HG03520 (cell line): ENCODE measurements around the gene CSKMT.
"Not testable (repeated sequence)": the region's sequence is repeated elsewhere in the genome, so short reads cannot be mapped to it uniquely, and the experiment has no call there.

Experiments
- ATAC-seq: cut with Tn5 transposase; IDR thresholded peaks from one replicate; pipeline ENCODE4 v1.9.1; 2021; ENCODE audit warnings: mild to moderate bottlenecking, moderate library complexity; ENCODE audit not compliant: unreplicated experiment

CSKMT gene

GRCh38 chr11:62687508-62688396, 22.6 kb downstream of the CSKMT start:
- ATAC-seq: no peak

- ATAC-seq: no peak
These were observed 23.4 kb downstream of the CSKMT start for GRCh38 chr11:62688491-62688890.

- ATAC-seq: no peak
These were observed 24.5 kb downstream of the CSKMT start, which contains the start of gene LRRN4CL for GRCh38 chr11:62689421-62690183. Gene LRRN4CL, minus strand, starts transcription at chr11:62689530. Its CDS starts 1,022 bp downstream, at chr11:62688508.

DNA sequence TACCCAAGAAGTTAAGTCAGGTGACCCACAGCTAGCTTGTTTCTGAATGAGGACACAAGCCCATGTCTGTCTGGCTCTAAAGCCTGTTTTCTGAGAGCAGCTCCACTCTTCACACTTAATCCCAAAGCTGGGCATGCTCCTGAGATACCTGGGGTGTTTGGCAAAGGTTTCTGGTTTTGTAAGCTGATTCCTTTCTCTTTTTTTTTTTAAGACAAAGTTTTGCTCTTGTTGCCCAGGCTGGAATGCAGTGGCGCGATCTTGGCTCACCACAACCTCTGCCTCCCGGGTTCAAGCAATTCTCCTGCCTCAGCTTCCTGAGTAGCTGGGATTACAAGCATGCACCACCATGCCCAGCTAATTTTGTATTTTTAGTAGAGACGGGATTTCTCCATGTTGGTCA, 28.5 kb downstream of the CSKMT start:
- not testable (repeated sequence) for ATAC-seq

- no peak for ATAC-seq
These were observed 29.5 kb downstream of the CSKMT start for GRCh38 chr11:62694455-62695167.

DNA sequence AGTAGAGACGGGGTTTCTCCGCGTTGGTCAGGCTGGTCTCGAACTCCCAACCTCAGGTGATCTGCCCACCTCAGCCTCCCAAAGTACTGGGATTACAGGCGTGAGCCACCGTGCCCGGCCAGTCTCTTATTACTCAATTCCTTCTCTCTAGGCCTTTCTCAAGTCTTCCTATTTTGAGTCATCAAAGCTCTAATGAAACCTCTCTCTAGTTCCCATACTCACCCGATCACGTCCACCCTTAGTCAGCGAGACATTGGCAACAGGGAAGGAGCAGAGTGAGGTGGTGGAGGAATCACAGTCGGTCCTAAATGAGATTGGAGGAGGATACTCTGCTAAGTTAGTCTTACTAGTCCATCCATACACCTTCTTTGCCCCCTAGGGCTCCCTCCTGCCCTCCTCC, 37.1 kb downstream of the CSKMT start:
- no peak for ATAC-seq

DNA sequence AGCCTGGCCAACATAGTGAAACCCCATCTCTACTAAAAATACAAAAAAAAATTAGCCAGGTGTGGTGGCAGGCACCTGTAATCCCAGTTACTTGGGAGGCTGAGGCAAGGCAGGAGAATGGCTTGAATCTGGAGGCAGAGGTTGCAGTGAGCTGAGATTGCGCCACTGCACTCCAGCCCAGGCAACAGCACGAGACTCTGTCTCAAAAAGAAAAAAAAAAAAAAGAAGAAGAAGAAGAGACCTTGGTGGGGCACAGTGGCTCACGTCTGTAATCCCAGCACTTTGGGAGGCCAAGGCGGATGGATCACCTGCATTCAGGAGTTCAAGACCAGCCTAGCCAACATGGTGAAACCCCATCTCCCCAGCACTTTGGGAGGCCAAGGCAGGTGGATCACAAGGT, 38.8 kb downstream of the CSKMT start:
- ATAC-seq: not testable (repeated sequence)

GRCh38 chr11:62705413-62705812, 40.3 kb downstream of the CSKMT start:
- no peak for ATAC-seq

DNA sequence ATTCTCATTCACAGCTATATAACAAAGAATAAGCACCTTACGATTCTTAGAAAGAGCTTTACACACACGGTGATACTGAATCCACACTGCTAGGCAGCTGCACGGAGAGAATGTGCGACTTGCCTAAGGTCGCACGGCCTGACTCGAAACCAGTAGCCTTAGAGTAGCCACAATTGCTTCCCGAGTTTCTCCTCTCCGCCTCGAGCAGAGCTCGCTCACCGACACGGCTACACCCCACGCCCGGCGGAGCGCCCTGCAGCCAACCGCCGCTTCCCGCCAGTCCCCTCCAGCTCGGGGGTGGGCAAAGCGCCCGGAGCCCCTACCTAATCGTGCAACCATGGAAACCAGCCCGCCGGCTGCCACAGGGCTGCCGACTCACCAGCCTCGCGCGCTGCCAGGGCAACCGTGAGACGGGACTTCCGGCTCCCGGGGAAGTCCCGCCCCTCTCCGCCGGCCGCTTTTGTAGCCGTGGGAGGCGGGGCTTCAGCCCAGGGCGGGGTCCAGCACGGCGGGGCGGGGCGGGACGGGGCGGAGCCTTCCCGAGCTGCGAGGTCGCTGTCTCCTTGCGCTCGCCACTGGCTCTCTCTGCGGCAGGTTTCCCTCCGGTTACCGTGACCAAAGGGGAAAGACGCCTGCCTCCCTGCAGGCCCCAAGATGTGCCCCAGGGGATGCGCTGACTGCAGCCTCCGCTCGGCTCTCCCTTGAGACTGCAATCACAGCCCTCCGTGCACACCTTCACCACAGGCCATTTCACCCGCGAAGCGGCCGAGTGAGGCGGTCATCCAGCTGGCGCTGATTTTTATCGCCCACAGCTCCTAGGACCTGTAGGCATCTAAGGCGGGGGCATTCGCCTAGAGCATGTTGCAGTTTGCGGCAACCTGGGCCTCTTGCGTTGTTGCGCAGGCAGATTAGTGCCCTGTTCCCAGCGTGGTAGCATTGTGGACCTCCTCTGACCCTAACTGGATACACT, 41.1 kb downstream of the CSKMT start:
- peak; percentile 52 for ATAC-seq

DNA sequence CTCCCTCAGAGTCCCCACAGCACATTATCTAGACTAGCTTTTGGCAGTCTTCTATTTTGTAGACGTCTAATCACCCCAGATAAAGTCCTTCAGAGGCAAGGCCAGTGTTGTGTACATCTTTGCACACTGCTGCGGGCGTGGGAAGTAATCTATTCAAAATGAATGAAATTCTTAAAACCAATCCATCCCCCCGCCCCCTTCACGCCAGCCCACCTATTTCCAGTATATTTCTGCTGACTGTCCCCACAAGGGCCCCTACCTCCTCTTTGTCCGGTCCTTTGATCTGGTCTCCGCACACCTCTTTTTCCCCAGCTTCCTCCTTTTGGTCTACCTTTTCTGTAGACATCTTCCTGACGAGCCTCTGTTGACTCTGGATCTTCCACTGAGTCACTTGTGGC, 41.7 kb downstream of the CSKMT start:
- ATAC-seq: no peak

- ATAC-seq: no peak
These were observed 42.3 kb downstream of the CSKMT start, which contains the start of the genes BSCL2 and GNG3 for GRCh38 chr11:62707277-62707861. Gene BSCL2, minus strand, starts transcription at chr11:62707424. Its CDS starts 229 bp downstream, at chr11:62707195. Gene GNG3, plus strand, starts transcription at chr11:62707676. Its CDS starts 620 bp downstream, at chr11:62708296.

- no peak for ATAC-seq
These were observed 43.3 kb downstream of the CSKMT start for GRCh38 chr11:62708392-62708791.

- ATAC-seq: no peak
These were observed 43.7 kb downstream of the CSKMT start for GRCh38 chr11:62708793-62709192.

- peak; percentile 66 for ATAC-seq
These were observed 44.3 kb downstream of the CSKMT start for GRCh38 chr11:62709247-62710000.

- no peak for ATAC-seq
These were observed 44.9 kb downstream of the CSKMT start for GRCh38 chr11:62710001-62710345.

GRCh38 chr11:62712276-62712812, 47.2 kb downstream of the CSKMT start:
- ATAC-seq: no peak

DNA sequence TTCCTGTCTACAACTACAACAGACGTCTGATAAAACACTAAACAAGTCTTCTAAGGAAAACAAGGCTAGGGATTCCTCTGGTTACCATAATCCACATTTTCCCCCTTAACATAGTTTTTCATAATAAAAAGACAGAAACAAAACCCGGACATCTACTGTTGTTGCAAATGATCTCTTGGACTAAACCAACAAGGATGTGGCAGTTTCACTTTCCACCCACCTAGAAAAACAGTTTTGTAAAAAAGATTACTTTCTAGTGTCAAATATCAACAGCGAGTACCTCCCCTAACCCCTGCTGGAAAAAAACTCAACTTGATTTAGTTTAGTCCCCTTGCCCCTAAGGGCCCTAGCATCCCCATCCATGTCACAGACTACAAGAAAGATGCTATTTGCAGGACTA, 47.7 kb downstream of the CSKMT start:
- no peak for ATAC-seq

DNA sequence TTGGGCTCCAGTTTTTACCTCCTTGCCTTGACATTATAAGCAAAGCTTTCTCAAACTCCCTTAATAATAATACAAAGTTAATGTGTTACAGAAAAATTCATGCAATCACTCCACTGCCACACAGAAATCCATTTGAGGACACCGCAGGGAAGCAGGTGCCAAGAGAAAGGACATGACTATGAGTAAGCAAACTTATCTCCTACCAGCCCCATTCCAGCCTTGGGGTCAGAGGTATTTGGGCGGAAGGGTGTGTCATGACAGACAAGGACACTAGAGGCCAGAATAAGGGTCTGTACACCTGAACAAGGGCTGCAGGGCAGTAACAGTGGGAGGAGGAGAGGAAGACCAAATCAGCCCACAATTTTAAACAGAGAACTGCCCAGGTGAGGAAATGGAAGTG, 48.2 kb downstream of the CSKMT start:
- no peak for ATAC-seq
